H1 (cell line): Measurements from ENCODE around the gene MPIG6B. TPM values are rescaled to one million over a fixed set of nuclear protein-coding genes. Genes with fewer than 3 reads are reported as not detected.
A peak's percentile ranks its signal among the peaks of the same experiment; 100 is the strongest.

ENCODE experiments used
- BACH1 ChIP-seq: IDR thresholded peaks from 2 replicates; pipeline ENCODE4 v1.6.1; 2012; ENCODE audit warnings: low read length, improper control_type of control experiment
- CBX5 ChIP-seq: fragments of 300-800, 300-1000 bp; sonication (generic); IDR thresholded peaks from 2 replicates; pipeline ENCODE4 v1.7.1; 2016; ENCODE audit warnings: antibody characterized with exemption, low read length, low read depth
- CREB1 ChIP-seq: IDR thresholded peaks from 2 replicates; pipeline ENCODE4 v1.6.1; 2012; ENCODE audit warnings: inconsistent platforms
- EGR1 ChIP-seq: IDR thresholded peaks from 2 replicates; pipeline ENCODE4 v1.6.1; 2011; ENCODE audit warnings: low read depth, low read length, borderline replicate concordance
- EZH2 ChIP-seq: fragments of 200-600 bp; sonication (generic); IDR thresholded peaks from 2 replicates; pipeline ENCODE4 v1.7.1; 2012; ENCODE audit warnings: low read depth, mild to moderate bottlenecking, moderate library complexity, low read length, inconsistent platforms; ENCODE audit not compliant: severe bottlenecking
- GABPA ChIP-seq: IDR thresholded peaks from 2 replicates; pipeline ENCODE4 v1.6.1; 2011; ENCODE audit warnings: mild to moderate bottlenecking, low read length, moderate library complexity, borderline replicate concordance; ENCODE audit not compliant: insufficient read depth
- GTF2F1 ChIP-seq: IDR thresholded peaks from 2 replicates; pipeline ENCODE4 v1.6.1; 2012; ENCODE audit warnings: low read depth, low read length, improper control_type of control experiment, borderline replicate concordance
- HDAC6 ChIP-seq: IDR thresholded peaks from one replicate; pipeline ENCODE4 v1.7.1; 2012; ENCODE audit warnings: low read depth, mild to moderate bottlenecking, inconsistent platforms, low read length, moderate library complexity
- JUND ChIP-seq: IDR thresholded peaks from 2 replicates; pipeline ENCODE4 v1.6.1; 2011; ENCODE audit warnings: mild to moderate bottlenecking, improper control_type of control experiment, low read length
- KDM4A ChIP-seq: IDR thresholded peaks from one replicate; pipeline ENCODE4 v1.7.1; 2012; ENCODE audit warnings: low read depth, mild to moderate bottlenecking, moderate library complexity, low read length, inconsistent platforms; ENCODE audit not compliant: severe bottlenecking
- MAFK ChIP-seq: IDR thresholded peaks from 2 replicates; pipeline ENCODE4 v1.6.1; 2012; ENCODE audit warnings: low read depth, mild to moderate bottlenecking, improper control_type of control experiment, low read length
- NRF1 ChIP-seq: IDR thresholded peaks from 2 replicates; pipeline ENCODE4 v1.6.1; 2011; ENCODE audit warnings: mild to moderate bottlenecking, low read depth, low read length, improper control_type of control experiment
- POLR2A ChIP-seq, 2 experiments: IDR thresholded peaks; 1 replicate in 1 of 2; 2 replicates in 1 of 2; pipeline ENCODE4 v1.6.1; 2011; ENCODE audit warnings: low read depth in 2 of 2, low read length in 2 of 2, mild to moderate bottlenecking in 2 of 2; ENCODE audit errors: control extremely low read depth in 1 of 2
- POLR2AphosphoS5 ChIP-seq: IDR thresholded peaks from 2 replicates; pipeline ENCODE4 v1.6.1; 2011; ENCODE audit warnings: low read depth, low read length
- RAD21 ChIP-seq, 2 experiments: IDR thresholded peaks in 1 of 2; conservative IDR thresholded peaks in 1 of 2; 2 replicates each; pipeline ENCODE4 v1.6.1; 2011; ENCODE audit warnings: low read depth in 2 of 2, low read length in 2 of 2, improper control_type of control experiment in 1 of 2, inconsistent platforms in 1 of 2, mild to moderate bottlenecking in 1 of 2, moderate library complexity in 1 of 2
- RFX5 ChIP-seq: IDR thresholded peaks from 2 replicates; pipeline ENCODE4 v1.6.1; 2011; ENCODE audit warnings: low read depth, low read length, improper control_type of control experiment, borderline replicate concordance
- RXRA ChIP-seq: IDR thresholded peaks from 2 replicates; pipeline ENCODE4 v1.6.1; 2011; ENCODE audit warnings: low read depth, mild to moderate bottlenecking, low read length, moderate library complexity; ENCODE audit not compliant: insufficient read depth
- SUZ12 ChIP-seq: fragments of 200-600 bp; sonication (generic); IDR thresholded peaks from 2 replicates; pipeline ENCODE4 v1.6.1; 2012; ENCODE audit warnings: mild to moderate bottlenecking, inconsistent platforms, low read length, moderate library complexity, mixed read lengths
- polyA plus RNA-seq, 7 experiments: library from polyadenylated mRNA; depleted of rRNA in 3 of 7; stranded (reverse) in 5 of 7; unstranded in 2 of 7; fragments of >200 nt in 5 of 7; fragments of 200-250 nt in 2 of 7; gene quantifications; 1 replicate in 5 of 7; 2 replicates in 1 of 7; 4 replicates in 1 of 7; pipeline versions ENCODE4 v1.2.1 to v1.2.3, GENCODE V29; 2011 to 2013; ENCODE audit warnings: missing spikeins in 2 of 7, mixed read lengths in 2 of 7
- total RNA-seq: library from RNA; stranded (reverse); fragmentation: NEBNext Ultra II Directional; extraction: Animal tissue kit (Norgen Biotek cat#: 25700); gene quantifications from 2 replicates; pipeline ENCODE4 v1.2.1, GENCODE V29; 2021

MPIG6B gene
- total and polyA plus RNA-seq, 2 of the 8 experiments (the other 6 are each of a cell fraction or from before 2014, with no cell fraction given): 0.18 TPM; not detected in 1

GRCh38 chr6:31729515-31729978, 6.4 kb downstream of the MPIG6B start (continued):
- TF ChIP-seq RAD21 (IDR thresholded peaks at IDR 0.05 in 1 of 2, conservative IDR thresholded peaks at IDR 0.05 in 1 of 2; ENCODE audit: low read depth in 2 of 2, low read length in 2 of 2): peak; percentile 83 to 90
- TF ChIP-seq CBX5: no peak
- TF ChIP-seq GTF2F1: no peak
- no peak for TF ChIP-seq RFX5
- TF ChIP-seq HDAC6: no peak
- no peak for TF ChIP-seq RXRA
- no peak; the same call in none of the 2 replicates for TF ChIP-seq POLR2AphosphoS5
- TF ChIP-seq EGR1: no peak
- no peak for TF ChIP-seq POLR2A (IDR thresholded peaks at IDR 0.05; ENCODE audit: control extremely low read depth in 1 of 2, low read depth in 2 of 2, low read length in 2 of 2)
- peak; percentile 77; the same call in 1 of the 2 replicates for TF ChIP-seq JUND
- TF ChIP-seq SUZ12: no peak
- TF ChIP-seq CREB1: peak; percentile 32; the same call in 1 of the 2 replicates
- TF ChIP-seq NRF1: no peak
- TF ChIP-seq MAFK: no peak
- TF ChIP-seq EZH2: no peak
- TF ChIP-seq KDM4A: peak; percentile 71
- no peak for TF ChIP-seq BACH1
- no peak for TF ChIP-seq GABPA
- TF ChIP-seq, all 59 proteins: peak for 16
